Stimulated activated CD4-positive, alpha-beta T cell treated with anti-CD3 and anti-CD28 coated beads, Interleukin-15, amount 100 ng/mL, for 1 hour (primary cell): ENCODE measurements around the gene LCTL.
A peak's percentile ranks its signal among the peaks of the same experiment; 100 is the strongest.

Experiments
- DNase-seq, 2 donors: peaks; one replicate each; pipeline ENCODE4 v3.0.0-alpha.2; 2020; ENCODE audit warnings: low read depth in 1 of 2, low spot score in 1 of 2

The LCTL gene

GRCh38 chr15:66565741-66566144 lies at the start of gene LCTL:
Gene LCTL, minus strand, starts transcription at chr15:66565998. Its CDS starts 633 bp downstream, at chr15:66565365.
- no peak for DNase-seq

GRCh38 chr15:66614951-66615760 lies 49.4 kb upstream of the LCTL start:
- DNase-seq: no peak

- no peak for DNase-seq
These were observed 48.7 kb upstream of the LCTL start for GRCh38 chr15:66614456-66614855.

- no peak for DNase-seq
These were observed 47.9 kb upstream of the LCTL start for GRCh38 chr15:66613743-66614142.

GRCh38 chr15:66611257-66612053 lies 45.7 kb upstream of the LCTL start:
- DNase-seq: no peak

- no peak for DNase-seq
These were observed 44.1 kb upstream of the LCTL start for GRCh38 chr15:66609876-66610275.

- DNase-seq: no peak
These were observed 43.1 kb upstream of the LCTL start for GRCh38 chr15:66608881-66609280.

GRCh38 chr15:66608159-66608558 lies 42.4 kb upstream of the LCTL start:
- no peak for DNase-seq

- peak; percentile 34 to 55 for DNase-seq
These were observed 37.7 kb upstream of the LCTL start for GRCh38 chr15:66603301-66604179.

GRCh38 chr15:66601521-66601920 lies 35.7 kb upstream of the LCTL start:
- no peak for DNase-seq

- DNase-seq: no peak
These were observed 34.4 kb upstream of the LCTL start for GRCh38 chr15:66600240-66600627.

- DNase-seq: no peak
These were observed 33.9 kb upstream of the LCTL start for GRCh38 chr15:66599536-66600239.

GRCh38 chr15:66598095-66598815 lies 32.5 kb upstream of the LCTL start:
- no peak for DNase-seq

GRCh38 chr15:66595931-66596545 lies 30.2 kb upstream of the LCTL start:
- no peak for DNase-seq

- DNase-seq: no peak
These were observed 29.5 kb upstream of the LCTL start for GRCh38 chr15:66595332-66595731.

- DNase-seq: no peak
These were observed 29.0 kb upstream of the LCTL start for GRCh38 chr15:66594836-66595235.

- no peak for DNase-seq
These were observed 28.5 kb upstream of the LCTL start for GRCh38 chr15:66594344-66594743.

GRCh38 chr15:66593219-66593780 lies 27.5 kb upstream of the LCTL start:
- no peak for DNase-seq

- DNase-seq: no peak
These were observed 26.9 kb upstream of the LCTL start for GRCh38 chr15:66592505-66593218.
